GM18519 (cell line): ENCODE results near the gene CCR6.
"Not testable (repeated sequence)": the region's sequence is repeated elsewhere in the genome, so short reads cannot be mapped to it uniquely, and the experiment has no call there.

Experiments
- ATAC-seq: cut with Tn5 transposase; IDR thresholded peaks from one replicate; pipeline ENCODE4 v1.9.1; 2021; ENCODE audit warnings: mild to moderate bottlenecking, moderate library complexity; ENCODE audit not compliant: unreplicated experiment, low FRiP score

The CCR6 gene

DNA sequence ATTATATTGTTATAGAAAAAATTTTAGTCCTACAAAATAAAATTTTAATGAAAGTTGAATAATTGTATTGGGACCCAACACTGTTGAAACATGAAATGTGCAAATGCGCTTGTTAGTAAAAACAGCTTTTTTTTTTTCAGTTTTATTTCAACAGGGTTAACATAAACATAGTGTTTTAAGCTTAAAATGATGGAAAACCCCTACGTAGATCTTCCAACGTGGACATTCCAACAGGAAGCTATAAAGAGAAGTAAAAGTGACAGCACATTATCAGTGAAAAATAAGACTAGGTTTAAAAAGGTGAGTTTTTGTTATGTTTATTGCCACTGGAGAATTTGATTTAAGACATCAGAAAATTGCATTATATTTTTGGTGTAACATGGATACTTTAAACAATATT lies 41.4 kb downstream of the CCR6 start:
- no peak for ATAC-seq

GRCh38 chr6:167165858-167166471 lies 43.1 kb downstream of the CCR6 start:
- no peak for ATAC-seq

DNA sequence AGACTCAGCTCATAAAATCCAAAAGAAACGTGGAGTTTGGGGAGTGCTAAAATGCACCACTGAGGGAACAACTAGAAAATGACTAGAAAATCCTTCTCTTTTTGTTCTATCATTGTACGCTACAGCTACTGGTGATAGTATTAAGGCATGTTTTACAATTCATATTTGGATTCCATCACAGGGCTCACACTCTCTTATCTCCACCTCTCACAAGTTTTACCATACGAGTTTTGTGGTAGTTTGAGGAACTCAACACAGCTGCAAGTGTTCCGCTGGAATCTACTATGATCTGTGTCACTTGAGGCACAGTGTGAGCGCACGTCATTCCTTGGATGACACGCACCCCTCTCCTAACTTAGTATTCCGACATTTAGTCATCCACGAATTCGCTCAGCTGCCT lies 44.8 kb downstream of the CCR6 start:
- ATAC-seq: not testable (repeated sequence)

- ATAC-seq: not testable (repeated sequence)
Observed at GRCh38 chr6:167168296-167168695, 45.4 kb downstream of the CCR6 start.

DNA sequence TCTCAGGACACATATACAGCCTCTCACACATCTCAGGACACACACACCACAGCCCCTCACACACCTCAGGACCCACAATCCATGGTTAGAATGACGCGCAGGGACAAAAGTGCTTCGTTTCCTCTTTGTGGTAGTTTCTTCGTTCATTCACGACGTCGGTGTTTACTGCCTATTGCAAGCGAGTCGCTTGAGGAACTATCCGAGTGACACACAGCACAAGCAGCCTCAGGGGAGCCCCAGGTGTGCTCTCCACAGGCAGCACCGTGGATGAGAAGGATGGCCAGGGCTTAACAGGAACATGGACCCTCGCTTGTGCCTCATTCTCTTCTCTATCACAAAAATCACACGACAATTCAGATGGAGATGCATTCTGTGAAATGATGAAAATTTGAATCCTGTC lies 47.0 kb downstream of the CCR6 start:
- ATAC-seq: not testable (repeated sequence)

DNA sequence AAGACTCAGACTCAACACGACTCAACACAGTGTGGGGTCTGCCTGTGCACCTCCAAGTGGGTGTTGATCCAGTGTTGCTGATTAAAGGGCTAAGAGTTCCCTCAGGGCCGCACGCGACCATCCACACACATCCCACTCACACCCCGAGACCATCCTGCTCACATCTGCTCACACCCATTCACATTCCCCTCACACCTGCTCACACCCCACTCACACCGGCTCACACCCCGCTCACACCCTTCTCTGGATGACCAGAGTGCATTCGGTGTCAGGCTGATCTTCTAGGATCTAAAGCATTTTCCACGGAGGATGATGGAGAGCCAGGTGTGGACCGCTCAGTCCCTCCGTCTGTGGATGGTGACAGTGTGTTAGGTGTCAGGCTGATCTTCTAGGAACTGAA lies 48.4 kb downstream of the CCR6 start:
- not testable (repeated sequence) for ATAC-seq

DNA sequence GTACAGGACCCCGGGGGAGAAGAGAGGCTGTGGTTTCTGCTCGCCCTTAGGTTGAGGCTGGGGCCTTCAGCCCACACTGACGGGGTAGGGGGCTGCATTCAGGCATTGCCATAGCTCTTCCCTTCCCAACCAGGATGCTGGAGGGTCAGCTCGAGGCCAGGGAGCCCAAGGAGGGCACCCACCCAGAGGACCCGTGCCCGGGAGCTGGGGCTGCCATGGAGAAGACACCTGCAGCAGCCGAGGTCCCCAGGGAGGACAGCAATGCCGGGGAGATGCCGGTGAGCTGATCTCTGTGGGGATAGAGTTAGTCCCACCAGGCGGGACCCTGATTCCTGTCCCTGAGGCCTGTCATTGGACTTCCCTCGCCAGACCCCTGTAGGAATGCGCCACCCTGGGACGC lies 49.1 kb downstream of the CCR6 start:
- ATAC-seq: not testable (repeated sequence)

DNA sequence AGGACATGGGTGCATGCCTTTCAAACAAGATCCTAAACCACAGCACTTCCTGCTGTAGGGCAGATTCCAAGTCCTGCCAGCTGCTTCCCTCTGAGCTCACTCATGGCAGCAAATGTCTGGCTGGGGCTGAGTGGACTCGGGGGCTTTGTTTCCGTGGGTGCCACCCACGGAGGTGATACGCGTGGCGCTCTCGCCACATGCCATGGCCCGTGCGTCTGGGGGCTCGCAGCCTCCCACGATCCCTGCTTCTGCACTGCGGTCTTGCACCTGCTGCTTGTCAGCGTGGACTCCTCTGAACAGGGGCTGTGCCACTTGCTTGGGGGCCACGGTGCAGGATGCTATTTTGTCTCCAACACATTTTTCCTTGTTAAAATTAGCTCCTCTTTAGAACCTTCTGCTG lies 54.4 kb downstream of the CCR6 start:
- not testable (repeated sequence) for ATAC-seq

- not testable (repeated sequence) for ATAC-seq
Observed at GRCh38 chr6:167178896-167179655, 56.2 kb downstream of the CCR6 start.

GRCh38 chr6:167180086-167180485 lies 57.2 kb downstream of the CCR6 start:
- ATAC-seq: not testable (repeated sequence)

- not testable (repeated sequence) for ATAC-seq
Observed at GRCh38 chr6:167181351-167181750, 58.5 kb downstream of the CCR6 start.

DNA sequence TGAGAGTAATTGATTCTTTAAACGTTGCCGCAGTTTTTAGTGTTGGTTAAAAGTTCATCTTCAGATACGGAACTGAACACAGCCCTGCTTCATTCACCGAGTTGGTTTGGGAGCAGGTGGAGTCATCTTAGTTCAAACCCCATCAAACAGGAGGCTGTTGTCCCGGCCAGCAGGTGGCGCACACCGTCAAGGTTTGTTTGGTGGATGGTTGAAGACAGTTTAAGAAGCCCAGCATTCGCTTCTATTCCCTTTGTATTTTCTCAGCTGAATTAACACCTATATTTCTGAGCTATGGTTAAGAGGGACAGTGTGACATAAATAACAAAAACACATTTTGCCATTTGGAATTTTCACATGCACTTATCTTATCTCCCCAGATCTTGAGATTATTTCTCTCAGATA lies 60.0 kb downstream of the CCR6 start:
- ATAC-seq: not testable (repeated sequence)

DNA sequence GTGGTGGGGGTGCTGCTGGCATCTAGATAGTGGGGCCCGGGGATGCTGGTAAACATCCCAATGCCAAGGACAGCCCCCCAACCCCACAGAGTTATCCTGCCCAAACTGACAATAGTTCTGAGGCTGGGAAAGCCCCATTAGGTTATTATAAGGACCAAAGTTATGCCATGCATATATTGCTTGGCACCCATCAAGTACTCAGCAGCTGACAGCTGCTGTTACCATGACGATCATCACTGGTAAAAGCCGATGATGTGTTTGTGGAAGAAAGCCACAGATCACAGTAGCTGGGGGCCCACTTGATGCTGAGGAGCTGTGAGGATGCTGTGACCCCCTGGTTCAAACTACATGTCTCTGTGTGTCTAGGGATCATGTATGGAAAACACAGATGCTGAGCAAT lies 62.2 kb downstream of the CCR6 start:
- ATAC-seq: not testable (repeated sequence)

DNA sequence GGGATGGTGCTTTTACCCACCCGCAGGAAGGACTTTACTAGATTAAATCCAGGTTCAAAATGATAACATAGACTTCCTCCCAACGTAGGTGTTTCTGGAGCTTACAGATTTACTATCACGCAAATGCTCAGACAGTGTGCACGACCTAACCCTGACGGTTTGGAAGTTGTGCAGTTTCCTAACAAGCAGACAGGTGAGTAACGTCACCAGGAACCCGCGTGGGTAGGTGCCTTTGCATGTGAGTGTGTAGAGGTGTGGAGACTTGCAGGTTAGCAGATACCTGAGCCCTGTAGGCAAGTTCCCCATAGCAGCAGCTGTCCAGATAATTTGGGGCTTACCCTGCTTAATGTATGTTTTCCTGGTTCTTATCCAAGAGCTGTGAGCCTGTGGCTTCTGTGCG lies 64.4 kb downstream of the CCR6 start:
- ATAC-seq: not testable (repeated sequence)
